ENCODE results near the gene ATP10B.

- no peak for TF ChIP-seq SUZ12 (IDR thresholded peaks at IDR 0.05)
- no peak for TF ChIP-seq ARNT (IDR thresholded peaks at IDR 0.05)
- TF ChIP-seq CTBP1 (IDR thresholded peaks at IDR 0.05; ENCODE audit: borderline replicate concordance): no peak
- no peak for TF ChIP-seq HDGF (IDR thresholded peaks at IDR 0.05; ENCODE audit: borderline replicate concordance)
- TF ChIP-seq FOXM1 (IDR thresholded peaks at IDR 0.05; ENCODE audit: borderline replicate concordance): no peak
- no peak for TF ChIP-seq ELF4 (IDR thresholded peaks at IDR 0.05)
- no peak for TF ChIP-seq FOXK2 (IDR thresholded peaks at IDR 0.05)
- no peak for TF ChIP-seq NFRKB (IDR thresholded peaks at IDR 0.05)
- no peak for TF ChIP-seq PKNOX1 (IDR thresholded peaks at IDR 0.05)
Measured at GRCh38 chr5:160550075-160550474, 301.9 kb downstream of the ATP10B start.

Measured in HEK293T (cell line).